SW480 (cell line): ENCODE measurements around the gene GALP.
"Not testable (repeated sequence)": the region's sequence is repeated elsewhere in the genome, so short reads cannot be mapped to it uniquely, and the experiment has no call there.

Experiments
- DNase-seq: peaks from one replicate; pipeline ENCODE4 v3.0.0-alpha.2; 2016; ENCODE audit warnings: low spot score

Gene GALP

GRCh38 chr19:56191115-56191514 lies 15.3 kb downstream of the GALP start:
- no peak for DNase-seq

- no peak for DNase-seq
These were observed 15.9 kb downstream of the GALP start for GRCh38 chr19:56191711-56192110.

- no peak for DNase-seq
These were observed 18.3 kb downstream of the GALP start for GRCh38 chr19:56193981-56194640.

GRCh38 chr19:56197646-56198045 lies 21.8 kb downstream of the GALP start, which contains the start of gene ZSCAN5B:
ZSCAN5B (minus strand) TSS chr19:56197783; CDS start chr19:56193052, 4,731 bp downstream.
- not testable (repeated sequence) for DNase-seq

- DNase-seq: no peak
These were observed 23.9 kb downstream of the GALP start for GRCh38 chr19:56199687-56200086.

- DNase-seq: no peak
These were observed 26.2 kb downstream of the GALP start, which contains the start of gene ZSCAN5C for GRCh38 chr19:56201973-56202372. ZSCAN5C (plus strand) TSS chr19:56202273; CDS start chr19:56205914, 3,641 bp downstream.

- DNase-seq: not testable (repeated sequence)
These were observed 31.8 kb downstream of the GALP start for GRCh38 chr19:56207581-56207980.

GRCh38 chr19:56209091-56209490 lies 33.3 kb downstream of the GALP start:
- no peak for DNase-seq

- DNase-seq: not testable (repeated sequence)
These were observed 34.2 kb downstream of the GALP start for GRCh38 chr19:56210036-56210435.

GRCh38 chr19:56211718-56212117 lies 35.9 kb downstream of the GALP start:
- DNase-seq: no peak

- DNase-seq: no peak
These were observed 41.5 kb downstream of the GALP start for GRCh38 chr19:56217039-56217949.

GRCh38 chr19:56218961-56219360 lies 43.2 kb downstream of the GALP start:
- no peak for DNase-seq

GRCh38 chr19:56221442-56221841 lies 45.6 kb downstream of the GALP start:
- DNase-seq: not testable (repeated sequence)

GRCh38 chr19:56221851-56222250 lies 46.0 kb downstream of the GALP start:
- DNase-seq: no peak

GRCh38 chr19:56222901-56223300 lies 47.1 kb downstream of the GALP start:
- no peak for DNase-seq

GRCh38 chr19:56223481-56223880 lies 47.7 kb downstream of the GALP start:
- DNase-seq: no peak
